IMR-90 (cell line): ENCODE data around the gene GGTA1. TPM values are rescaled to one million over a fixed set of nuclear protein-coding genes. Genes with fewer than 3 reads are reported as not detected.

Experiments
- ATAC-seq: fragments of 200-7000 bp; cut with Tn5 transposase; 2 replicates; pipeline ENCODE4 v1.9.1; 2020; ENCODE audit warnings: low read depth, mild to moderate bottlenecking, moderate library complexity
- BruUV-seq: library from RNA; stranded (reverse); fragments of 400-500 nt; replicated peaks from 2 replicates; lab custom pipeline; 2021; lab: Mats Ljungman, UMichigan
- CTCF ChIA-PET: fragments of 300-600 bp; formaldehyde crosslinking; extraction: SDS; loops from one replicate; lab custom pipeline; 2021; ENCODE audit warnings: antibody characterized with exemption; lab: Yijun Ruan, JAX
- POLR2A ChIA-PET: fragments of 300-600 bp; sonication (Branson Sonifier 250); formaldehyde crosslinking; loops from one replicate; lab custom pipeline; 2022; ENCODE audit warnings: antibody characterized with exemption; ENCODE audit not compliant: unreplicated experiment; lab: Charles Lee
- DNase-seq: peaks from one replicate; pipeline ENCODE4 v3.0.0; 2013
- H2AFZ ChIP-seq: replicated peaks from 2 replicates; pipeline ENCODE3; 2013; ENCODE audit warnings: low read length, mild to moderate bottlenecking; ENCODE audit not compliant: poor library complexity
- H2AK5ac ChIP-seq: 2 replicates; pipeline ENCODE4 v1.6.1; 2013; ENCODE audit warnings: low read depth, low read length, inconsistent platforms
- H2AK9ac ChIP-seq: replicated peaks from 2 replicates; pipeline ENCODE3; 2013; ENCODE audit warnings: mild to moderate bottlenecking, low read depth, low read length, moderate library complexity; ENCODE audit not compliant: poor library complexity
- H2BK120ac ChIP-seq: 2 replicates; pipeline ENCODE4 v1.6.1; 2013; ENCODE audit warnings: low read depth, low read length, inconsistent platforms
- H2BK15ac ChIP-seq: 3 replicates; pipeline ENCODE4 v1.6.1; 2013; ENCODE audit warnings: low read depth, low read length, inconsistent platforms
- H2BK20ac ChIP-seq: 2 replicates; pipeline ENCODE4 v1.6.1; 2013; ENCODE audit warnings: low read depth, mild to moderate bottlenecking, inconsistent platforms, low read length, moderate library complexity
- H2BK5ac ChIP-seq: 2 replicates; pipeline ENCODE4 v1.6.1; 2013; ENCODE audit warnings: mild to moderate bottlenecking, low read depth, low read length, inconsistent platforms; ENCODE audit not compliant: poor library complexity, severe bottlenecking
- H3K14ac ChIP-seq: replicated peaks from 2 replicates; pipeline ENCODE4 v1.6.1; 2013; ENCODE audit warnings: low read depth, low read length, inconsistent platforms
- H3K18ac ChIP-seq: 2 replicates; pipeline ENCODE4 v1.6.1; 2013; ENCODE audit warnings: low read depth, low read length, control low read depth
- H3K23ac ChIP-seq: 2 replicates; pipeline ENCODE4 v1.6.1; 2013; ENCODE audit warnings: low read depth, low read length, inconsistent platforms
- H3K27ac ChIP-seq: 2 replicates; pipeline ENCODE4 v1.5.1; 2013; ENCODE audit warnings: mild to moderate bottlenecking, control low read depth, low read length; ENCODE audit not compliant: insufficient read depth
- H3K27me3 ChIP-seq: 2 replicates; pipeline ENCODE4 v1.6.1; 2013; ENCODE audit warnings: low read length; ENCODE audit not compliant: control insufficient read depth, insufficient read depth
- H3K36me3 ChIP-seq: 2 replicates; pipeline ENCODE4 v1.6.1; 2013; ENCODE audit warnings: low read length, mixed read lengths; ENCODE audit not compliant: control insufficient read depth, insufficient read depth
- H3K4ac ChIP-seq: 2 replicates; pipeline ENCODE4 v1.6.1; 2013; ENCODE audit warnings: low read depth, low read length, inconsistent platforms
- H3K4me1 ChIP-seq: 2 replicates; pipeline ENCODE4 v1.6.1; 2013; ENCODE audit warnings: low read length, mixed read lengths; ENCODE audit not compliant: control insufficient read depth, insufficient read depth
- H3K4me2 ChIP-seq: 2 replicates; pipeline ENCODE4 v1.6.1; 2013; ENCODE audit warnings: low read depth, mild to moderate bottlenecking, control low read depth, low read length, moderate library complexity
- H3K4me3 ChIP-seq: 2 replicates; pipeline ENCODE4 v1.5.1; 2013; ENCODE audit warnings: low read depth, mild to moderate bottlenecking, control low read depth, low read length, moderate library complexity; ENCODE audit not compliant: insufficient read depth
- H3K56ac ChIP-seq: 2 replicates; pipeline ENCODE4 v1.6.1; 2013; ENCODE audit warnings: low read length, inconsistent platforms; ENCODE audit not compliant: insufficient read depth; ENCODE audit errors: extremely low read depth
- H3K79me1 ChIP-seq, 2 experiments: 2 replicates each; pipeline ENCODE4 v1.6.1; 2013; ENCODE audit warnings: low read length in 2 of 2, inconsistent platforms in 1 of 2, low read depth in 1 of 2
- H3K9ac ChIP-seq: 2 replicates; pipeline ENCODE4 v1.6.1; 2013; ENCODE audit warnings: low read depth, low read length, control low read depth
- H3K9me1 ChIP-seq: 2 replicates; pipeline ENCODE4 v1.6.1; 2013; ENCODE audit warnings: low read length, inconsistent platforms; ENCODE audit not compliant: insufficient read depth
- H3K9me3 ChIP-seq: 2 replicates; pipeline ENCODE4 v1.6.1; 2013; ENCODE audit warnings: low read length; ENCODE audit not compliant: control insufficient read depth, insufficient read depth
- H4K20me1 ChIP-seq: 2 replicates; pipeline ENCODE4 v1.6.1; 2013; ENCODE audit warnings: low read length, inconsistent platforms; ENCODE audit not compliant: insufficient read depth
- H4K5ac ChIP-seq: 2 replicates; pipeline ENCODE4 v1.6.1; 2013; ENCODE audit warnings: mild to moderate bottlenecking, low read depth, low read length, control low read depth
- H4K8ac ChIP-seq, 2 experiments: 2 replicates each; pipeline ENCODE4 v1.6.1; 2013; ENCODE audit warnings: low read depth in 2 of 2, low read length in 2 of 2, control low read depth in 1 of 2, inconsistent platforms in 1 of 2
- H4K91ac ChIP-seq: 2 replicates; pipeline ENCODE4 v1.6.1; 2013; ENCODE audit warnings: low read depth, low read length, inconsistent platforms; ENCODE audit not compliant: insufficient read depth
- BHLHE40 ChIP-seq: fragments of 150-350 bp; IDR thresholded peaks from 2 replicates; pipeline ENCODE4 v1.6.1; 2016; ENCODE audit warnings: mild to moderate bottlenecking, low read depth, low read length
- CEBPB ChIP-seq: IDR thresholded peaks from 2 replicates; pipeline ENCODE4 v1.6.1; 2012; ENCODE audit warnings: low read depth, low read length, improper control_type of control experiment
- CHD1 ChIP-seq: IDR thresholded peaks from 2 replicates; pipeline ENCODE4 v1.6.1; 2012; ENCODE audit warnings: low read depth, low read length, improper control_type of control experiment
- CTCF ChIP-seq: conservative IDR thresholded peaks from 2 replicates; pipeline ENCODE4 v1.5.1; 2012; ENCODE audit warnings: mild to moderate bottlenecking, low read depth, low read length, improper control_type of control experiment
- FOS ChIP-seq: fragments of 150-350 bp; IDR thresholded peaks from 2 replicates; pipeline ENCODE4 v1.6.1; 2016; ENCODE audit warnings: low read depth, low read length
- MAFK ChIP-seq: IDR thresholded peaks from 2 replicates; pipeline ENCODE4 v1.6.1; 2012; ENCODE audit warnings: low read depth, low read length, improper control_type of control experiment
- MAZ ChIP-seq: IDR thresholded peaks from 2 replicates; pipeline ENCODE4 v1.6.1; 2012; ENCODE audit warnings: low read depth, mild to moderate bottlenecking, low read length, improper control_type of control experiment, moderate library complexity, borderline replicate concordance
- MXI1 ChIP-seq: IDR thresholded peaks from 2 replicates; pipeline ENCODE4 v1.6.1; 2012; ENCODE audit warnings: low read depth, mild to moderate bottlenecking, low read length, moderate library complexity, borderline replicate concordance
- NFE2L2 ChIP-seq: fragments of 150-350 bp; IDR thresholded peaks from 2 replicates; pipeline ENCODE4 v1.6.1; 2016; ENCODE audit warnings: low read depth, mild to moderate bottlenecking, low read length
- POLR2A ChIP-seq: IDR thresholded peaks from 2 replicates; pipeline ENCODE4 v1.6.1; 2012; ENCODE audit warnings: mild to moderate bottlenecking, low read depth, low read length
- RAD21 ChIP-seq: IDR thresholded peaks from 2 replicates; pipeline ENCODE4 v1.6.1; 2012; ENCODE audit warnings: low read length, improper control_type of control experiment
- RCOR1 ChIP-seq: IDR thresholded peaks from 2 replicates; pipeline ENCODE4 v1.6.1; 2012; ENCODE audit warnings: mild to moderate bottlenecking, low read length, improper control_type of control experiment; ENCODE audit not compliant: insufficient replicate concordance
- RFX5 ChIP-seq: IDR thresholded peaks from 2 replicates; pipeline ENCODE4 v1.8.0; 2012; ENCODE audit warnings: low read depth, mild to moderate bottlenecking, low read length, moderate library complexity
- SMC3 ChIP-seq: fragments of 150-350 bp; IDR thresholded peaks from 2 replicates; pipeline ENCODE4 v1.6.1; 2016; ENCODE audit warnings: low read depth, mild to moderate bottlenecking, antibody characterized with exemption, low read length, moderate library complexity
- USF2 ChIP-seq: fragments of 150-350 bp; IDR thresholded peaks from 2 replicates; pipeline ENCODE4 v1.6.1; 2017; ENCODE audit warnings: mild to moderate bottlenecking, antibody characterized with exemption, low read length, low read depth
- WGBS, 2 experiments: methylation state at CpG; one replicate each; pipeline versions ENCODE4 v1.1.5 to v1.1.7; 2013; ENCODE audit warnings: missing lambda C conversion rate in 2 of 2; ENCODE audit not compliant: insufficient read length in 1 of 2; ENCODE audit errors: extremely low coverage in 2 of 2; 5-methylcytosine and 5-hydroxymethylcytosine counted together
- dilution Hi-C: fragments of 300-500 bp; cut with HindIII; formaldehyde crosslinking; loops from one replicate; pipeline ENCODE4 v1.14.3; 2018; ENCODE audit warnings: low sequenced_read_pairs; ENCODE audit not compliant: unreplicated experiment
- in situ Hi-C: fragments of 300-500 bp; cut with MboI; formaldehyde crosslinking; loops from 3 replicates; pipeline ENCODE4 v1.14.3; 2019; ENCODE audit warnings: low sequenced_read_pairs, inconsistent platforms, mixed read lengths
- intact Hi-C: fragments of 100-400 bp; cut with micrococcal nuclease; formaldehyde crosslinking; loops from 2 replicates; pipeline ENCODE4 v1.10.0; 2022
- polyA plus RNA-seq, 3 experiments: library from polyadenylated mRNA; depleted of rRNA; stranded (reverse); fragments of >200 nt; gene quantifications; 2 replicates each; pipeline ENCODE4 v1.2.3, GENCODE V29; 2012; ENCODE audit warnings: low replicate concordance in 1 of 3
- total RNA-seq: library from RNA; depleted of rRNA; stranded (reverse); fragments of >200 nt; gene quantifications from 2 replicates; pipeline ENCODE4 v1.2.3, GENCODE V29; 2012
- TF ChIP-seq, protein P1 (sequence below): fragments of 150-350 bp; IDR thresholded peaks from 2 replicates; pipeline ENCODE4 v1.6.1; 2016; ENCODE audit warnings: low read depth, mild to moderate bottlenecking, low read length, moderate library complexity, borderline replicate concordance

The GGTA1 gene
- total and polyA plus RNA-seq, 2 of the 4 experiments (the other 2 are of a cell fraction), result not detected

GRCh38 chr9:121484651-121485446, 14.8 kb downstream of the GGTA1 start:
- no peak overlapping the region for H2BK5ac ChIP-seq
- no peak overlapping the region for H3K56ac ChIP-seq
- no peak overlapping the region for H3K23ac ChIP-seq
- POLR2A ChIA-PET, result no interaction called here
- H3K27me3 ChIP-seq, result peaks cover 37% of the 10 kb centered on the region
- no TSS peak for BruUV-seq
- H3K4me1 ChIP-seq, result no peaks in the 10 kb centered on the region
- H4K20me1 ChIP-seq, result no peaks in the 10 kb centered on the region
- H3K4me3 ChIP-seq, result no peak overlapping the region
- no peak overlapping the region for H2AK5ac ChIP-seq
- H4K8ac ChIP-seq, result no peak overlapping the region
- CTCF ChIA-PET, result no interaction called here
- ATAC-seq (no peak), DNase-seq (no peak)
- no peak overlapping the region for H2BK120ac ChIP-seq
- no peak overlapping the region for H2BK20ac ChIP-seq
- no peak overlapping the region for H2AFZ ChIP-seq
- no peaks in the 10 kb centered on the region for H3K9me3 ChIP-seq
- no peak overlapping the region for H4K91ac ChIP-seq
- no peaks in the 10 kb centered on the region for H3K79me1 ChIP-seq
- 72% methylated on average over 4 of the region's 11 CpGs; no CpG with 5 or more reads in 1 of the 2 experiments for WGBS, 2 experiments
- no peak overlapping the region for H3K27ac ChIP-seq
- H4K5ac ChIP-seq, result no peak overlapping the region
- no peak overlapping the region for H3K14ac ChIP-seq
- no peak overlapping the region for H2BK15ac ChIP-seq
- no peak overlapping the region for H3K4me2 ChIP-seq
- H3K36me3 ChIP-seq, result no peaks in the 10 kb centered on the region
- H3K9ac ChIP-seq, result no peak overlapping the region
- H3K18ac ChIP-seq, result no peak overlapping the region
- intact Hi-C loops (no loop called here), dilution Hi-C loops (no loop called here), in situ Hi-C loops (no loop called here)
- no peak overlapping the region for H2AK9ac ChIP-seq
- H3K9me1 ChIP-seq, result no peaks in the 10 kb centered on the region
- no peak for TF ChIP-seq FOS
- no peak for TF ChIP-seq RCOR1
- TF ChIP-seq SMC3, result no peak
- TF ChIP-seq MXI1, result no peak
- no peak for TF ChIP-seq RFX5
- no peak for TF ChIP-seq POLR2A
- TF ChIP-seq MAFK, result no peak
- TF ChIP-seq CEBPB, result no peak
- TF ChIP-seq, protein P1, sequence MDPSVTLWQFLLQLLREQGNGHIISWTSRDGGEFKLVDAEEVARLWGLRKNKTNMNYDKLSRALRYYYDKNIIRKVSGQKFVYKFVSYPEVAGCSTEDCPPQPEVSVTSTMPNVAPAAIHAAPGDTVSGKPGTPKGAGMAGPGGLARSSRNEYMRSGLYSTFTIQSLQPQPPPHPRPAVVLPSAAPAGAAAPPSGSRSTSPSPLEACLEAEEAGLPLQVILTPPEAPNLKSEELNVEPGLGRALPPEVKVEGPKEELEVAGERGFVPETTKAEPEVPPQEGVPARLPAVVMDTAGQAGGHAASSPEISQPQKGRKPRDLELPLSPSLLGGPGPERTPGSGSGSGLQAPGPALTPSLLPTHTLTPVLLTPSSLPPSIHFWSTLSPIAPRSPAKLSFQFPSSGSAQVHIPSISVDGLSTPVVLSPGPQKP, result no peak
- no peak for TF ChIP-seq USF2
- no peak for TF ChIP-seq CHD1
- no peak for TF ChIP-seq BHLHE40
- TF ChIP-seq CTCF, result no peak
- TF ChIP-seq MAZ, result no peak
- TF ChIP-seq RAD21, result no peak
- no peak for TF ChIP-seq NFE2L2
- no peak overlapping the region for H3K4ac ChIP-seq
